KBM-7 (cell line): ENCODE data around the gene FXYD3.
A peak's percentile ranks its signal among the peaks of the same experiment; 100 is the strongest.

Source experiments
- DNase-seq: peaks from one replicate; pipeline ENCODE4 v3.0.0-alpha.2; 2015
- in situ Hi-C: fragments of 300-500 bp; cut with MboI; formaldehyde crosslinking; loops from 2 replicates; pipeline ENCODE4 v1.14.3; 2020; ENCODE audit warnings: low sequenced_read_pairs, low pct_unique_long_range_greater_than_20kb, mixed read lengths

FXYD3 gene

GRCh38 chr19:35135389-35135909 lies 19.8 kb downstream of the FXYD3 start:
- in situ Hi-C loops = no loop called here
- peak; percentile 84 for DNase-seq

GRCh38 chr19:35136231-35136630 lies 20.6 kb downstream of the FXYD3 start:
- no peak for DNase-seq
- in situ Hi-C loops = no loop called here

DNA sequence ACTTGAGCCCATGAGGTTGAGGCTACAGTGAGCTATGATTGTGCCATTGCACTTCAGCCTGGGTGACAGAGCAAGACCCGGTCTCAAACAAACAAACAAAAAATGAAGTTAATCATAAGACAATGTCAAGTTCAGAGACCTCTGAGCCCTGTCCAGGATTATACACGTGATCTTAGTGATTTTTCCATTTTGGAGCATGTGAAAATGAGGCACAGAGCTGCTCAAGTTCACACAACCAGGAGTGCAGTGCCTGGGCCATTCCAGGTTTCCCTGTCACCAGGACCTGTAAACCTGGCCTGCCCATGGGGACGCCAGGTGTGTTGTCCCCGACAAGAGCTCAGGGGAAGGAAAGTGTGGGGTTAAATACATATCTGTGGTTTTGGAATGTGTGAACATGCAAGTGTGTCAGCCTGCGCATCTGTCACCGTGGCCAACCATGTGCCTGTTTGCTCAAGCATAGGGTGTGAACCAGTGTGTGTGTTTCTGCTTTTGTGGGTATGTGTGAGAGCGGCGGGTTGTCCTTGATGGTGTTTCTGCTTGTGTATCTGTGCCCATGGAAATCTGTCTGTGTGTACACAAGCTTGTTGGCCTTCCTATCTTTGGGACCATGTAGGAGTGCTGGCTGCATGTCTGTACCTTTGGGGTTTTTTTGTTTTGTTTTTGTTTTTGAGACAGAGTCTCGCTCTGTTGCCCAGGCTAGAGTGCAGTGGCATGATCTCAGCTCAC lies 21.5 kb downstream of the FXYD3 start:
- DNase-seq = no peak
- in situ Hi-C loops = no loop called here

DNA sequence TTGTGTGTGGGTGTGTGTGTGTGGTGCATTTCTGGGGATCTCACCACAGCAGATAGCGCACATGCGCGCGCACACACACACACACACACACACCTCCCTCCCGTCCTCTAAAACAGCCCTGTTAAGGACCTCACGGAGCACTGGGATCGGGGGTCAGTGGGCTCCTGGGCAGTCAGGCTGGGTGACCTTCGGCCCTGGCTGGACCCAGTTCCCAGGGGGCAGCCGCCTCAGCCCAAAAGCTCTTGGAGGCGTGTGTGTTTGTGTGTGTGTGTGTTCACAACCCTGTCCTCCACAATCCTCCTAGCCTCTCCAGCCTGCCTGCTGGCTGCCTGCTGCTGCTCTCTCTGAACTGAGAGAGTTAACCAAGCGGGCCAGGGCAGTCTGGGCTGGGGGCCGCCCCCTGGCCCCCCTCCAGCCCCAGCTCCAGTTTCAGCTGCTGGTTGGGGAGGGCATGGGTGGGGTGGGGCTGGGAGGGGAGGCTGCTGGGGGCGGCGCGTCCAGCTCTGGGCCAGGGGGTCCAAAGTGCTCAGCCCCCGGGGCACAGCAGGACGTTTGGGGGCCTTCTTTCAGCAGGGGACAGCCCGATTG lies 22.8 kb downstream of the FXYD3 start, which contains the start of gene FXYD1:
Gene FXYD1, plus strand, starts transcription at position 520 of the 588 bp plus-strand sequence. CDS start 1,256 bp downstream, outside the sequence.
- no peak for DNase-seq
- in situ Hi-C loops = no loop called here

GRCh38 chr19:35140207-35140961 lies 24.8 kb downstream of the FXYD3 start:
- in situ Hi-C loops = no loop called here

GRCh38 chr19:35140962-35141836 lies 25.6 kb downstream of the FXYD3 start:
- in situ Hi-C loops = no loop called here
- peak; percentile 56 for DNase-seq

More at GRCh38 chr19:35140207-35140961, 24.8 kb downstream of the FXYD3 start:
- DNase-seq = no peak

GRCh38 chr19:35141837-35142605 lies 26.4 kb downstream of the FXYD3 start:
- no peak for DNase-seq
- in situ Hi-C loops = no loop called here

DNA sequence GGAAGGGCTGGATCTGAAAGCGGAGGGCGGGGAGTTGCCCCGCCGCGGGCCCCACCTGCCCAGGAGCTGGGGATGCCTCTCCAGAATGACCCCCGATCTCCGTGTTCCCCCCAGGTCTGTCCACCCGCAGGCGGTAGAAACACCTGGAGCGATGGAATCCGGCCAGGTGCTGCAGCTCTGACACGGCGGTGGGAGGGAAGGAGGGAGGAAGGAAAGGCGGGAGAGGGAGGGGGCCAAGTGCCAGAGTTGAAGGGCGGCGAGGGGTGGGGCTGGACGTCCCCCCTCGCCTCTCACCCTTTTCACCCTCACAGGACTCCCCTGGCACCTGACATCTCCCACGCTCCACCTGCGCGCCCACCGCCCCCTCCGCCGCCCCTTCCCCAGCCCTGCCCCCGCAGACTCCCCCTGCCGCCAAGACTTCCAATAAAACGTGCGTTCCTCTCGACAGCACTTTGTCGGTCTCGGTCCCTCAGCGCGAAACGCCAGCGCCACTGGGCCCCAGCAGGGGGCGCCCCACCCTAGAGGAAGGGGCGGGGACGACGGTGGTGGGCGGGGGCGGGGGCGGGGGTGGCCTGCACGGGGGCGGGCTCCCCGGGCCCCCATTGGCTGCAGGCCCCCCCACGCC lies 27.1 kb downstream of the FXYD3 start:
- in situ Hi-C loops = no loop called here
- peak; percentile 53 for DNase-seq

- in situ Hi-C loops = no loop called here
- no peak for DNase-seq
Measured at GRCh38 chr19:35143231-35143715, 27.6 kb downstream of the FXYD3 start, which contains the start of gene FXYD7. FXYD7 (plus strand) TSS chr19:35143255; CDS start chr19:35143334, 79 bp downstream.

DNA sequence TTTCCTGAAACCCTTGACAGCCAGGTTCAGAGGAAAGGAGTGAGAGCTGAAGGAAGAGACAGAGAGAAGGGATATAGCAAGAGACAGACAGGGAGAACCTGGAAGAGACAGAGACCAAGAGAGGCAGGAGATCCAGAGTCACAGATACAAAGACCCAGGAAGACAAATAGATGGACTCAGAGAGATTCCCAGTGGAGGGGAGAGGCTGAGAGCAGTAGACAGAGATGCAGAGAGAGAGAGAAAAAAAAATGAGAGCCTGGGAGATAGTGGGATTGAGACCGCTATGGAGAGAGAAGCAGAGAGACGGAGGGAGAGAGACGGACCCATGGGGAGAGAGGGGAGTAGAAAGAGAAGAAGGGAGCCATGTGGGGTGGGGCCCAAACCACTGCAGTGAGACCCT lies 28.2 kb downstream of the FXYD3 start:
- in situ Hi-C loops = no loop called here
- no peak for DNase-seq

DNA sequence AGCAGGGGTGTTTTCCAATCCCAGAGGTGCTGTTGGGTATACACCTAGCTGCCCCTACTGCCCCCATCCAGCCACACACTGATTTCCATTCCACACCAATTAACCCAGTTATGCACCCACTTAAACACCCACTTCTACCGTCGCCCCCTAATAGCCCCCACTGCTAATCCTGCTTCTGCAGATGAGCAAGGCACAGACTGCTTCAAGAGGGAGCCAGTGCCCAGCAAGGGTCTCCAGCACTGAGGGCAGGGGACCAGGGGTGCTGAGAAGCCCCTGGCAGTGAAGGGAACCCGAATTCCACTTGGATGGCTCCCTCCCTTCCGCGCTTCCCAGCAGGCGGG lies 28.6 kb downstream of the FXYD3 start:
- in situ Hi-C loops = no loop called here
- DNase-seq = no peak

DNA sequence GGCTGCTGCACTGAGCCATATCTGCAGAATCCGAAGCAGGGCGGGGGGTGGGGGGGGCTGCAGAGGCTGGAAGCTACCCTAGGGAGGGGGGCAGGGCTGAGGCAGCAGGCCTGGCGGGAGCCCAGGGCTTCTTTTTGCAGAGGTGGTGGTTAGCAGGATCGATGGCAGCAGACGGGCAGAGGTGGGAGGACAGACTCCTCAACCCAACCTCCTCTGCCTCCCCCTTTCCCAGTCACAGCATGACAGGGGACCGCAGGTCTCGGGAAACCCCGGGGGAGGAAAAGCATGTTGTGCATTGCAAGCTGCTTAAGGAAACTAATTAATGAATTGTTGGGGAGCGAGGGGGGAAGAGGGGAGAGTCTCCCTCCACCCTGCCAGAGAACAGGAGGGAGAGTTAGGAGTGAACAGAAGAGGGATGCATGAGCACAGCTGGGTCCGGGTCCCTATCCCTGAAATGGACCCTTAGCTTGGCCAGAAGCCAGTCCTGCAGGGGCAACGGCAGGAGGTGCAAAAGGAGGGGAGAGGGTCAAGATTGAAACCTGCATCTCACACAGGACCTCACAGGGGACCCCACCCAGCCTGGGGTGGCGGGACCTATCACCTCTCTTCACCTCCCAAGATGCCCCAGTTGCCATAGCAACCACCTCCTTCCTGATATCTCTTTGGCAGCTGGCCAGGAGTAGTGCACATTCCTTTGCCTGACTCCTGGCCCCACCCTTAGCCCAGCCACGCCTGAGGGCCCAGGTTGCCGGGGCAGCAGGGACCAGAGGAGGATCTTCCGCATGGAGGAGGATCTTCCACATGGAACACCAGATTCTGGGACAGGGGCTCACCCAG lies 29.2 kb downstream of the FXYD3 start:
- in situ Hi-C loops = no loop called here
- peak; percentile 50 for DNase-seq

GRCh38 chr19:35146746-35147459 lies 31.3 kb downstream of the FXYD3 start:
- DNase-seq = no peak

GRCh38 chr19:35149463-35149862 lies 33.8 kb downstream of the FXYD3 start:
- in situ Hi-C loops = no loop called here
- no peak for DNase-seq

More at GRCh38 chr19:35146746-35147459, 31.3 kb downstream of the FXYD3 start:
- in situ Hi-C loops = no loop called here

DNA sequence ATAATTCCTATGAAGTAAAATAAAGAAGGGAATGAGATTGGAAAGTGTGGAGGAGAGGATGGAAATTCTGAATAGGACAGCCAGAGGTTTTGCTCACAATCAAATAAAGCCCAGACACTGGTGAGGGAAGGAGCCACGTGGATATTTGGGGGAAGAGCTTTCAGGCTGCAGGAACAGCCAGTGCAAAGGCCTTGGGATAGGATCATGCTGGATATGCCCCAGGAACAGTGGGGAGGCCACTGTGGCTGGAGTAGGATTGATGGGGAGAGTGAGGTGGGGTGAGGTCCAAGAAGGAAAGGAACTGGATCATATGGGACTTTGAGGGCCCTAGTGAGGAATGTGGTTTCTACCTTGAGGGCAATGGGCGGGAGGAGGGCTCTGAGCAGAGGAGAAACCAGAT lies 34.8 kb downstream of the FXYD3 start:
- in situ Hi-C loops = no loop called here
- no peak for DNase-seq
